DMS114 treated with DMSO at 0.1 percent for 48 hours (cell line): ENCODE results near the gene RUNDC3A.
A peak's percentile ranks its signal among the peaks of the same experiment; 100 is the strongest.
"Not testable (repeated sequence)": the region's sequence is repeated elsewhere in the genome, so short reads cannot be mapped to it uniquely, and the experiment has no call there.

Source experiments
- DNase-seq: peaks from one replicate; lab custom pipeline; 2025; ENCODE audit not compliant: unreplicated experiment; lab: John Stamatoyannopoulos, UW

The RUNDC3A gene

GRCh38 chr17:44343510-44344209 is 35.3 kb downstream of the RUNDC3A start:
- DNase-seq, result no peak

GRCh38 chr17:44344939-44345453 is 36.6 kb downstream of the RUNDC3A start, which contains the start of gene GRN:
Gene GRN (plus strand): TSS chr17:44345302. CDS start chr17:44349165, 3,863 bp downstream.
- DNase-seq, result peak; percentile 98

- peak; percentile 62 for DNase-seq
Observed at GRCh38 chr17:44345454-44346026, 37.1 kb downstream of the RUNDC3A start.

- DNase-seq, result no peak
Observed at GRCh38 chr17:44346064-44346844, 37.9 kb downstream of the RUNDC3A start.

GRCh38 chr17:44347206-44348055 is 39.0 kb downstream of the RUNDC3A start:
- DNase-seq, result not testable (repeated sequence)

GRCh38 chr17:44348234-44348987 is 40.0 kb downstream of the RUNDC3A start:
- DNase-seq, result no peak

GRCh38 chr17:44348988-44349364 is 40.6 kb downstream of the RUNDC3A start:
- DNase-seq, result no peak

- DNase-seq, result no peak
Observed at GRCh38 chr17:44349553-44350070, 41.2 kb downstream of the RUNDC3A start.

GRCh38 chr17:44350733-44351226 is 42.4 kb downstream of the RUNDC3A start:
- peak; percentile 18 for DNase-seq

- DNase-seq, result no peak
Observed at GRCh38 chr17:44351464-44351863, 43.1 kb downstream of the RUNDC3A start.

- no peak for DNase-seq
Observed at GRCh38 chr17:44351961-44352827, 43.8 kb downstream of the RUNDC3A start.

- no peak for DNase-seq
Observed at GRCh38 chr17:44352828-44353671, 44.6 kb downstream of the RUNDC3A start.

GRCh38 chr17:44353672-44354331 is 45.4 kb downstream of the RUNDC3A start:
- DNase-seq, result no peak

GRCh38 chr17:44354582-44355561 is 46.5 kb downstream of the RUNDC3A start:
- DNase-seq, result no peak

GRCh38 chr17:44355642-44356099 is 47.3 kb downstream of the RUNDC3A start:
- no peak for DNase-seq

- no peak for DNase-seq
Observed at GRCh38 chr17:44356241-44356640, 47.8 kb downstream of the RUNDC3A start.
